NCI-H748 treated with DMSO at 0.1 percent for 48 hours (cell line): ENCODE measurements around the gene POLR2B.
"Not testable (repeated sequence)": the region's sequence is repeated elsewhere in the genome, so short reads cannot be mapped to it uniquely, and the experiment has no call there.

Experiments
- DNase-seq: peaks from one replicate; lab custom pipeline; 2025; lab: John Stamatoyannopoulos, UW

POLR2B gene

DNA sequence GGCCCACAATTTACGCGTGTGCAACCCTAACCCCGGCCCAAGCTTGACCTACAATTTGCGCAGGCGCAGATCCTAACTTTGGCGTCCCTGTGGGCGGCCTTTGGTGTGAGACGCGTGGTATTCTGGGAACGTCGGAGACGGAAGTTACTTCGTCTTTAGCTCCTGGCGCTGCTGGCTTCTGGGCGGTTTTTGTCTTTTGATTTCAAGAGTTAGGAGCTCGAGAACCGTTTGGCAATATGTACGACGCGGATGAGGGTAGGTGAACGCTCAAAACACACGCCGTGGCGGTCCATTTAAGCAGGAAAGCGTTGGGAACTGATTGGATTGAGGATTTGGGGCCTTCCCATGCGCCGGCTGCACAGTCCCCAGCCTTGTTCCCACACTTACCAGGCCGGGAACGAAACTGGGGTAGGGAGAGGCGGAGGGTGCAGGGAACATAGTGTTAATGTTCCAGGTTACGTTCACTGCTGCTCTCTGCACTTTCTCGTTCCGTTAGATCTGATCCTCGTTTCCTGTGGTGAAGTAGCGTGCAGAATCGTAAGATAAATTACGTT, at the start of gene POLR2B:
POLR2B (plus strand) TSS at position 147 of the 554 bp plus-strand sequence; CDS start at position 237, 90 bp downstream.
- DNase-seq: peak; percentile 69

DNA sequence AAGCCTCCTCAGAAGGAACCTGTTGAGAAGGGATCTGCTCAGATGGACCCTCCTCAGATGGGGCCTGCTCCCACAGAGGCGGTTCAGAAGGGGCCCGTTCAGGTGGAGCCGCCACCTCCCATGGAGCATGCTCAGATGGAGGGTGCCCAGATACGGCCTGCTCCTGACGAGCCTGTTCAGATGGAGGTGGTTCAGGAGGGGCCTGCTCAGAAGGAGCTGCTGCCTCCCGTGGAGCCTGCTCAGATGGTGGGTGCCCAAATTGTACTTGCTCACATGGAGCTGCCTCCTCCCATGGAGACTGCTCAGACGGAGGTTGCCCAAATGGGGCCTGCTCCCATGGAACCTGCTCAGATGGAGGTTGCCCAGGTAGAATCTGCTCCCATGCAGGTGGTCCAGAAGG, 48.1 kb upstream of the POLR2B start:
- no peak for DNase-seq

DNA sequence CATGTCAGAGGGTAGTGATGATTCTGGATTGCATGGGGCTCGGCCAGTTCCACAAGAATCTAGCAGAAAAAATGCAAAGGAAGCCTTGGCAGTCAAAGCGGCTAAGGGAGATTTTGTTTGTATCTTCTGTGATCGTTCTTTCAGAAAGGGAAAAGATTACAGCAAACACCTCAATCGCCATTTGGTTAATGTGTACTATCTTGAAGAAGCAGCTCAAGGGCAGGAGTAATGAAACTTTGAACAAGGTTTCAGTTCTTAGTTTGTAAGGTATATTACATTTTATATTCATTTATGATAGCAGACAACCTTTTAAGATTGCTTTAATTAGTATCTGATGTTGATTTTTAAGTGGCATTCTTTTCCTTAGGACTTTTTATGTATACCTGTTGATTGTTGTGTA, 46.8 kb upstream of the POLR2B start:
- DNase-seq: no peak

DNA sequence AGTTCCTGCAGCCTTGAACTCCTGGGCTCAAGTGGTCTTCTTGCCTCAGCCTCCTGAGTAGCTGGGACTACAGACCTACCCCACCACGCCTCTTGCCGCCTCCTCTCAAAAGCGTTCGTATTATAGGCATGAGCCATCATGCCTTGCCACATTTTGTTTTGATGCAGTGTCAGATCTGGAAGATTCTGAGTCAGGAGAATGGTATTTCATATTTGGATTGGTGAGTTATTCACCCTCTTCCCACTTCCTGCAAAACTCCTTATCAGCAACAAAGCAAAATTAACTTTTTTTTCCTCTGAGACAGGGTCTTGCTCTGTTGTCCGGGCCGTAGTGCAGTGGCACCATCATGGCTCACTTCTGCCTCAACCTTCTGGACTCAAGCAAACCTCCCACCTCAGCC, 41.4 kb upstream of the POLR2B start:
- no peak for DNase-seq

DNA sequence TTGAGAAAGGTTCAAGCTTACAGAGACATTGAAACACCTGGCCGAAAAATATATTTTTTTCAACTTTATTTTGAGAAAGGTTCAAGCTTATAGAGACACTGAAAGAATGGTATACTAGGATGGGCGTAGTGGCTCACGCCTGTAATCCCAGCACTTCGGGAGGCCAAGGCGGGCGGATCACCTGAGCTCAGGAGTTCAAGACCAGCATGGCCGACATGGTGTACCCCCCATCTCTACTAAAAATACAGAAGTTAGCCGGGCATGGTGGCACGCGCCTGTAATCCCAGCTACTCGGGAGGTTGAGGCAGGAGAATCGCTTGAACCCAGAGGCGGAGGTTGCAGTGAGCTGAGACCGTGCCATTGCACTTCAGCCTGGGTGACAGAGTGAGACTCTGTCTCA, 38.9 kb upstream of the POLR2B start:
- DNase-seq: not testable (repeated sequence)

DNA sequence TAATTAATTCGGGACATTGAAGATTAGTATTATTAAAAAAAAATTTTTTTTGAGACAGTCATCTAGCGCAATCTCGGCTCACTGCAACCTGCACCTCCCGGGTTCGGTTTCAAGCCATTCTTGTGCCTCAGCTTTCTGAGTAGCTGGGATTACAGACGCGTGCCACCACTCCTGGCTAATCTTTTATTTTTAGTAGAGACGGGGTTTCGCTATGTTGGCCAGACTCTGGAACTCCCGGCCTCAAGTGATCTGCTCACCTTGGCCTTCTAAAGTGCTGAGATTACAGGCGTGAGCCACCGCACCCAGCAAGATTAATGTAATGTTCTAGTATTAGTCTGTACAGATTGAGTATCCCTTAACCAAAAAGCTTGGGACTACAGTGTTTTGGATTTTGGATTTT, 38.3 kb upstream of the POLR2B start:
- DNase-seq: no peak

DNA sequence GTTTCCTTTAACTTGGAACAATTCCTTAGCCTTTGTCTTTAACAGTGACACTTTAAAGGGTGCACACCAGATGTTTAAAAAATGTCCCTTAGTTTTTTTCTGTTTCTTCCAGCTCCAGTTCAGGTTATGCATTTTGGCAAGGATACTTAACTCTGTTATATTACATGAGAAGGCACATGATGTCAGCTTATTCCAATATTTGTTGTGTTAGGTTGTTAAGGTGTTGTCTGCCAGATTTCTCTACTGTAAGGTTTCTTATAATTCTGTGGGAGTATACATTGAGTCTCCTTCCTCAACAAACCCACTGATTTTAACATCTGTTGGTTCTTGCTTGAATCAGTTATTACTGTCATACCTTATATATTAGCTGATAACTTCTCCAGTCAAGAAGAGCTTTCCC, 37.7 kb upstream of the POLR2B start:
- no peak for DNase-seq

DNA sequence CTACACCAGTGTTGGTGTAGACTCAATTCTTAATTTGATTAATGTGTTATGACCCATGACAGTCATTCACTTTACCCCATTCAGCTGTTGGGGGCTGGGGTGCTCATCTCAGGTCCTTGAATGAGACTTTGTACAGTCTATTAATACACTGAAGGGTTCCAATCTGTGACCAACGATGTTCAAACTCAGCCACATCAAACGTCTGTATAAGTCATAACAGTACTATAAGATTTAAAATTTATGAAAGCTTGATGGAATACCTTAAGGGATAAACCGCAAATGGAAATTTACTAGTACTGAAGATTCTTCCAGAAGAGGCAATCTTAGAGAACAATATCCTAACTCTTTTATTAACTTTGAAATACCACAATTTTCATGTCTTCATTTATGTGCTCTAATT, 37.3 kb upstream of the POLR2B start:
- DNase-seq: no peak

DNA sequence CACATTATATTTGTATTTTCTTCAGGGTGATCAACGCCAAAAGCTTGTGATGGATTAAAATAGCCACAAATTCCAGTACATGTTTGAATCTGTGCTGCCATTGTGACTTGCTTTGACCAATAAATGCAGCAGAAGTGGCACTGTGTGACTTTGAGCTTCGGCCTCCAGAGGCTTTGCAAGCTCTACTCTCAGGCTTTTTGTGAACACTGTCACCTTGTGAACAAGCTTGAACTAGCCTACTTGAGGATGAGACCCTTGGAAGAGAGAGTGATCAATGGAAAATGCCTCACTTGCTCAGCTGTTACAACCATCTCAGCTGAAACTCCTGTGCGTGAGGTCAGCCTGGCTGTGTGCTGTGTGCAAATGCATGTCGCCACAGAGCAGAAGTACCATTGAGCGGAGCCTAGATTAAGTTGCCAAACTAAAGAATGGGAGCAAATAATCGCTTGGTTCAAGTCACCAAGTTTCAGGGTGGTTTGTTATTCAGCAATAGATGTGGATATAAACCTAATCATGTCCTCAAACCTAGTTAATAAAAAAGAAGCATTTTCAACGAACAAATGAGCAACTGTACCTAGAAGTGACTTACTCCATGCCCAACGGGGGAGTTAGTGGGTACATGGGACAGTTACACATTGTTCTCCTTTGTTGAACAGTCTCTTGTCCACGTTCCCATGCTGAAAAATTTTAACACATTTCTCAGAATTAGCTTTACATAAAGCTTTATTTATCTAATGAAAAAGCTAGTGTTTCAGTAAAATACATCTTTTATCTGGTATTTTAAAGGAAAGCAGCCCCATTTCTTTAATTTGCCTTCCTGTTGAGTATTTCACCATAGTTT, 24.8 kb upstream of the POLR2B start:
- DNase-seq: no peak

DNA sequence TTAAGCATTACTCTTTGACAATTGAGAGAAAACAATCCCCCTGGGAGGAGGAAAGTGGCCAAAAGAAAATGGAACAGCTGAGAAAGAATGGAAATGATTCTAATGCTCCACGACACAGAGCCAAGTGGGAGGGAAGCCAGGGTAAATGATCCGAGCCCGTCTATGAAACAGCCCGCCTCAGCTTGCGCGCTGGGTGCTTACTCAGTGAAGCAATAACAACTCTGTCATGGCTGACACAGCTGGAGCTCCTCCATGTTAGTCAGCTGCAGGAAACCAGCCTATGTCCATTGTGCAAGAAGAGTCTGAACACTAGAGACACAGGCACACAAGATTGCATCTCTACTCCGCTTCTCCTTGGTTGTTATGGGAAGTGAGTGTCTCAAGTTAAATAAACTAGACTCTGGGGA, 20.6 kb upstream of the POLR2B start:
- DNase-seq: no peak

DNA sequence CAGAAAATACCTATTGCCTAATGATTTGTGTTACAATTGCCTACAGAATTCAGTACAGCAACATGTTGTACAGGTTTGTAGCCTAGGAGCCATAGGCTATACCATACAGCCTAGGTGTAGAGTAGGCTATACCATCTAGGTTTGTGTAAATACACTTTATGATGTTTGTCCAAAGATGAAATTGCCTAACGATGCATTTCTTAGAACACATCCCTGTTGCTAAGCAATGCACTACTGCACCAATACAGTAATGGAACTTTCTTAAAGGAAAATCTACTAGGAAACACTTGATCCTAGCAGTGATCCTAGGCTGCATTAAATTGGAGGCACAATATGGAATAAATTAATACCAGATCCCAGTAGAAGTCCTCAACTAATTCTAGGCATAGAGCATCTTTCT, 19.6 kb upstream of the POLR2B start:
- no peak for DNase-seq

DNA sequence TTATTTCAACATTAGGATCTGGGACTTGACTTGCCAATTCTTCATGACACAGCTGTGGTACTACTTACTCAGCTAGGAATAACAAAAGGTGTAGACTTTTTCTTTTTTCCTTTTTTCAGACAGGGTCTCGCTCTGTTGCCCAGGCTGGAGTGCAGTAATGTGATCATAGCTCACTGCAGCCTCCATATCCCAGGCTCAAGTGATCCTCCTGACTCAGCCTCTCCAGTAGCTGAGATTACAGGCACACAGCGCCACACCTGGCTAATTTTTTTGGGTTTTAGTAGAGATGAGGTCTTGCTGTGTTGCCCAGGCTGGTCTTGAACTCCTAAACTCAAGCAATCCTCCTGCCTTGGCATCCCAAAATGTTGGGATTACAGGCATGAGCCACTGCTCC, 17.6 kb upstream of the POLR2B start:
- no peak for DNase-seq

DNA sequence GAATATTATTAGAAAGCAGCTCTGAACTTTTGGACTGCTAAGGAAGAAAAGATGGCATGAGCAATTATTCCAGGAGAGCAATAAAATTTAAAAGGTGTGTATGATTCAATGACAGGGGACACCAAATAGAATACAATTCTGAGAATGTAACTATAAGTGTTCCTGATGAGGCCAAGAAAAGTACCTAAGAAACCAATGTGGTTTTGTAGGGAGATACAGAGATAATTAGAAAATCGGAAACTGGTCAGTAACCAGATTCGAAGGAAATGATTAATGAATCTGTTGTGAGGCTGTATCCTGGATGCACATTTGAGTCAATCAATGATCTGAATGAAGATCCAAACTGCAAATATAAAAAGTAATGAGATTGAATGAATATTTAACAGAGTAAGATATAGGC, 7.3 kb upstream of the POLR2B start:
- no peak for DNase-seq

DNA sequence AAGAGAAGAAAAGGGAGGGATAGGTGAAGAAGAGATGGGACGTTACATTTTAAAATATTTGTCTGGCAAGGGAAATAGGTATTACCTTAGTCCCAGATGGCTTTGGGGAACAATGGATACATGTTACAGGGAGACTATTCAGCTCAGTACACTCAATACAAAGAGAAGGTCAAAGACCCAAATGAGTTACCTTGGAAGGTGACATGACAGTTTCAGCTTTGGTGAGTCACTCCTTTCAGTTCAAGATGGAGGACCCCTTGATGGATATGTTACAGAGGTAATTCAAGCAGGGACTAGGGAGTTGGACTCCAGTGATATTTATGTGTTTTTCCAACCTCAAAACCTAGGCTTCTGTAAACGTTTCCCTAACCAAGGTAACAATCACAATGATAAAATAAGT, 6.3 kb upstream of the POLR2B start:
- DNase-seq: no peak

DNA sequence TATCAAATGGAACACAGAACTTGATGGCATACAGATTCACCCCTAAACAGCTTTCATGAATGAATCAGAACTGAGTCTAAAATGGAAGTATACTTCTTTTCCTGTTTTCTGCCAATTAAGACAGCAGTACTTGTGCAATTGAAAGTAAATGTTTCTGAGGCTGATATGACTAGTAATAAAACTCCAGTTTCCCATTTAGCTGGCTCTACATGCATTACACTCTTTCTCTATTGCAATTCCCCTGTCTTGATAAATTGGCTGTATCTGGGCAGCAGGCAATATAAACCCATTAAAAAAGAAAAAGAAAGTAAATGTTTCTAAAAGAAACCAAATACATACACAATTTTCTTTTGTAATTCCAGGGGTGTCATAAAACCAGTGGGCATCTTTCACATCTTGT, 5.9 kb upstream of the POLR2B start:
- DNase-seq: no peak

DNA sequence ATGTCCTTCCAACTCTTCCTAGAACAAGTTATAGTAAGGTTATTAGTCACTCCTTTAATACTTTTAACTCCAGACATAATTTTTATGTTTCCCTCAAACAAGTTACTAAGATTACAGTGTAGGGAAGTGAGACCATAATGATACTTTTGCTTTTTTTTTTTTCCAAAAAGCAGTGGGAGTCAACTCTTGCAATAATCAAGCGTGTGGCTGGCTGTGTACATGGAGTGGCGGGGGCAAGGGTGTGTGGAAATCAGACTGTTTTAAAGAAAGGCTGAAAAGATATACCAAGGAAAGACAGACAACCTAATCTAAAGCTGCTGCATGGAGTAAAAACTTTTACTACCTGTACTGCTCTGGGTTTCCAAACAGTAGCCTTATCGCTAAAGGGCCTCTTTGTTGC, 5.4 kb upstream of the POLR2B start:
- DNase-seq: no peak

DNA sequence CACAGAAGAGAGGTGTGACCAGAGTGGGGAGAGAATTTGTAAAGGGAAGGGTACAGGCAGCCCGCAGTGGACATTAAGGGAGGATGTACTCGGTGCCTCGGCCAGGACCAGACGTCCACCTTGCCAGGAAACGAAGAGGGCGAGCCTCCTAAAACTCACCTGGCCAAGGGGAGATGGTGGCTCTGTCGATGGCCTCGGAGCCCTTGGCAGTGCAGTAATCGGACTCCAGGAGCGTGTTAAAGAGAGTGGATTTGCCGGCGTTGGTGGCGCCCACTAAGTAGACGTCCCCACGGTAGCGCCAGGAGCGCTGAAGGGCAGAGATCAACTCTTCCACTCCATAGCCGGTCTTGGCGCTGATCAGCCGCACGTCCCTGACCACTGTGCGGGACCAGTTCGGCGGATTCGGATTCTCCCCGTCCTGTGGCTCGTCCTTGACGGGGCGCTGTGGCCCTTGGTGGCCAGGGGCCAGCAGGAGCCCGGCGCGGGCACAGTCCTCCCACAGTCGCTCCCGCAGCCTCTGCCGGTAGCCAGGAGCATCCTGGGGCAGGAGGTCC, 2.3 kb upstream of the POLR2B start:
- DNase-seq: no peak

DNA sequence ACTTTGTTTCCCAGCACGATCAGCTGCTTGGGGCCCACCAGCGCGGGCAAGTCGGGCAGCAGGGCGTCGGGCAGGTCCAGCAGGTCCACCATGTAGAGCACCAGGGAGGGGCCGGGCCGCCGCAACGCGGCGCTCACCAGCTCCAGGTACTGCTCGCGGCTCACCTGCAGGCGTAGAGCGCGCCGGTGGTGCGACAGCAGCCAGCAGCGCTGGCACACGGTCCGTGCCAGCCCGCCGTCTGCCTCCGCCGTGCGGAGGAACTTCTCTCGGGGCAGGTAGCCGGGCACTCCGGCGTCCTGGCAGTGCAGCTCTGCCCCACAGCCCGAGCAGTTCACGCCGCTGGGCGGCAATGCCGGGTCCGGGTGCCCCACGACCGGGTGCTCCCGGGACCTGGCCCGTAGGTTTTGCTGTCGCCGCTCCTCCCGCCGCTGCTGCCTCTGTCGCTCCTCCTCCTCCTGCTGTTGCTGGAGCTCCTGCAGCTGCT, 1.8 kb upstream of the POLR2B start:
- DNase-seq: no peak

DNA sequence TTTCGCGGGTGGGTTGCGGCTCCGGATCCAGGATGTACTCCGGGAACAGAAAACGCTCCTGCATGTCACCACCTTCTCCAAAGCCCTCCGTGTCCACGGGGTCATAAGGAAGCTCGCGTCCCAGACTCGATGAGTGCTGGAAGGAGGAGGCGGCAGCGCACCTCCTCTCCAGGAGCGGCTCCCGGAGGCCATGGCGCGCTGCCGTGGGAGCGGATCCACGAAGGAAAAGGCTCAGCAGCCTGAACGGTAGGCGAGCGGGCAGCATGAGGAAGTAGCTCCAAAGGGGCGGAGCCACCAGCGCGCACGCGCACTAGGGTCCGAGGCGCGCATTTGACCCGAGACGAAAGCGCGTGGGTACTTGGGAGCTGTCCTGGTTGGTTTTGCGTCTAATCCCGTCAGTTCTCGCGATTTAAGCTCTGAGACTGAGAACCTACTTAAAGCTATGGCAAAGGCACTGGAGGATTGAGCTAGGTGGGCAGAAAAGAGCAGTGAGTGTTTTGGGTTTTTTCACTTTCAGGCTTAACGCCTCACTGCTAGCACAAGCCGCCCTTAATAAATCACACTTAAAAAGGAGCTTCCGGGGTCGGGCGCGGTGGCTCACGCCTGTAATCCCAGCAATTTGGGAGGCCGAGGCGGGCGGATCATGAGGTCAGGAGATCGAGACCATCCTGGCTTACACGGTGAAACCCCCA, 1.2 kb upstream of the POLR2B start, which contains the start of gene NOA1:
NOA1 (minus strand) TSS at position 286 of the 692 bp plus-strand sequence; CDS start at position 265, 21 bp downstream.
- DNase-seq: peak; percentile 87

DNA sequence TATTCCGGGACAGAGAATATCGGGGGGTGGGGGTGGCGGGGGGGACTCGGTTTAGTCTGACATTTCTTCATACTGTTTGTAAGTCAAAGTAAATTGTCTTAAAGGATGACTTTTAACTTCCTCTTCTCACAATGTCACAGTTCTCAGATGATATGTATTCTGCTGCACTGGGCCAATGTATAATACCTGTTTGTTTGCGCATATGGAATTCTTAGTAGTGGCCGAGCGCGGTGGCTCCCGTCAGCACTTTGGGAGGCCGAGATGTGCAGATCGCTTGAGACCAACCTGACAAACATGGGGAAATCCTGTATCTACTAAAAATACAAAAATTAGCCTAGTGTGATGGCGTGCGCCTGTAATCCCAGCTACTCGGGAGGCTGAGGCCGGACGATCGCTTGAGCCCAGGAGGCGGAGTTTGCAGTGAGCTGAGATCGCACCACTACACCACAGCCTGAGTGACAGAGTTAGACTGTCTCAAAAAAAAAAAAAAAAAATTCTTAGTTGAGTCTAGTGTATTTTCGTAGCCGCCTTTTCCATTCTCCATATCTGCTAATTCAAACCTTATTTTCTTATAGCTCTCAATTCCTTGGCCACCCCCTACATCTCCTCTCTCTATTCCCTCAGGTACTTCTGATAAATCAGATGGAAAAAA, 851 bp downstream of the POLR2B start:
- DNase-seq: no peak

DNA sequence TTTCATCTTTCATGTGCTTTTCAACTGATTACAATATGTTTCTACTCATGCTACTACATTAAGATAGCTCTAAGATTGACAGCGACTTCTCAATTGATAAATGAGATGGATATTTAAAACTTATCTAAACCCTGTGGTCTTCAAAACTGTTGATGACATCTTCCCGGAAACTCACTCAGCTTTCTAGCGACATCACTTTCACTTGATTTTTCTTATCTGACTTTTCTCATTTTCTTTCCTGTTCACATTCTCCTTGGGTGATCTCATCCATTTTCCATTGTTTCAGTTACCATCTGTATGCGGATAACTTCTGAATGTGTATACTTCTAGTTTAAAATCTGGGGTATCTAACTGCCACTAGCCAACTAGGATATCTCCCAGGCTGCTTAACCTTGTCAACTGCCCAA, 3.1 kb downstream of the POLR2B start:
- no peak for DNase-seq

DNA sequence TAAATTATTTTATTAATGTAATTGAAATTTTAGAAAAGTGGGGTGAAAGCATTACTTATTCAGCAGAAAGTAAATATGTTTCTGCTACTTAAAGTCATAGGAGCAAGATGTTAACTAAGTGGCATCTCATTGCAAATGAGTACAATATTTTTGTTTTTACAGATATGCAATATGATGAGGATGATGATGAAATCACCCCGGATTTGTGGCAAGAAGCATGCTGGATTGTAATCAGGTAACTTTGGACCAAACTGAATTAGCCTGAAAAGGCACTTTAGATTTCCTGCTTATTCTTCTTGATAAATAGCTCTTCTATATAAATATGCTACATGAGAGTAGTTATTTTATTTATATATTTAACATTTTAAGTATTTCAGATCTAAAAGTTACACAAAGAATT, 7.5 kb downstream of the POLR2B start:
- no peak for DNase-seq
